SK-N-SH treated with all-trans-retinoic acid at 6 μM for 48 hours (cell line): Measurements from ENCODE around the gene NOP10.
"Not testable (repeated sequence)": the region's sequence is repeated elsewhere in the genome, so short reads cannot be mapped to it uniquely, and the experiment has no call there.

ENCODE experiments used
- ATAC-seq: fragments of 200-7000 bp; cut with Tn5 transposase; 3 replicates; pipeline ENCODE4 v1.9.1; 2020; ENCODE audit warnings: mild to moderate bottlenecking, moderate library complexity
- ARNTL ChIP-seq: fragments of 450-650 bp; formaldehyde crosslinking; IDR thresholded peaks from 2 replicates; pipeline ENCODE4 v1.5.0; 2020; ENCODE audit warnings: low read depth, mild to moderate bottlenecking, moderate library complexity, borderline replicate concordance
- BACH2 ChIP-seq: fragments of 250-450 bp; sonication (Bioruptor Pico); IDR thresholded peaks from 2 replicates; pipeline ENCODE4 v1.9.0; 2021; ENCODE audit warnings: mild to moderate bottlenecking, borderline replicate concordance
- CSDC2 ChIP-seq: fragments of 250-450 bp; sonication (Bioruptor Pico); IDR thresholded peaks from 2 replicates; pipeline ENCODE4 v1.5.0; 2020; ENCODE audit warnings: mild to moderate bottlenecking, moderate library complexity
- ESRRG ChIP-seq: fragments of 250-450 bp; sonication (Bioruptor Pico); IDR thresholded peaks from 2 replicates; pipeline ENCODE4 v1.6.1; 2021; ENCODE audit warnings: mild to moderate bottlenecking
- GLIS3 ChIP-seq: fragments of 250-450 bp; sonication (Bioruptor Pico); IDR thresholded peaks from 2 replicates; pipeline ENCODE4 v1.5.0; 2020; ENCODE audit warnings: mild to moderate bottlenecking, moderate library complexity
- ISL1 ChIP-seq: fragments of 250-450 bp; sonication (Bioruptor Pico); IDR thresholded peaks from 2 replicates; pipeline ENCODE4 v2.1.2; 2022; ENCODE audit warnings: mild to moderate bottlenecking, moderate library complexity
- OSR1 ChIP-seq: fragments of 250-450 bp; sonication (Bioruptor Pico); IDR thresholded peaks from 2 replicates; pipeline ENCODE4 v1.8.0; 2022; ENCODE audit warnings: moderate library complexity, mild to moderate bottlenecking, inconsistent platforms
- PPARA ChIP-seq: fragments of 250-450 bp; sonication (Bioruptor Pico); IDR thresholded peaks from 2 replicates; pipeline ENCODE4 v1.5.0; 2020; ENCODE audit warnings: mild to moderate bottlenecking, borderline replicate concordance
- RARB ChIP-seq: fragments of 250-450 bp; sonication (Bioruptor Pico); IDR thresholded peaks from 2 replicates; pipeline ENCODE4 v1.8.0; 2021; ENCODE audit warnings: mild to moderate bottlenecking, moderate library complexity
- SNAI2 ChIP-seq: fragments of 250-450 bp; sonication (Bioruptor Pico); IDR thresholded peaks from 2 replicates; pipeline ENCODE4 v1.5.0; 2020; ENCODE audit warnings: mild to moderate bottlenecking, moderate library complexity
- TCF4 ChIP-seq: fragments of 250-450 bp; sonication (Bioruptor Pico); IDR thresholded peaks from 2 replicates; pipeline ENCODE4 v1.8.0; 2021; ENCODE audit warnings: mild to moderate bottlenecking, moderate library complexity, borderline replicate concordance
- TOX ChIP-seq: fragments of 250-450 bp; sonication (Bioruptor Pico); IDR thresholded peaks from 2 replicates; pipeline ENCODE4 v1.8.0; 2021; ENCODE audit warnings: mild to moderate bottlenecking, moderate library complexity, borderline replicate concordance
- ZC3H10 ChIP-seq: fragments of 250-450 bp; sonication (Bioruptor Pico); IDR thresholded peaks from 2 replicates; pipeline ENCODE4 v1.5.1; 2021; ENCODE audit warnings: mild to moderate bottlenecking, moderate library complexity
- ZFP3 ChIP-seq: fragments of 250-450 bp; sonication (Bioruptor Pico); IDR thresholded peaks from 2 replicates; pipeline ENCODE4 v1.5.0; 2020; ENCODE audit warnings: mild to moderate bottlenecking, moderate library complexity
- ZNF565 ChIP-seq: fragments of 450-650 bp; formaldehyde crosslinking; conservative IDR thresholded peaks from 2 replicates; pipeline ENCODE4 v1.5.0; 2020; ENCODE audit warnings: low read depth, mild to moderate bottlenecking, moderate library complexity
- ZNF70 ChIP-seq: fragments of 450-650 bp; formaldehyde crosslinking; IDR thresholded peaks from 2 replicates; pipeline ENCODE4 v1.5.0; 2020; ENCODE audit warnings: mild to moderate bottlenecking, moderate library complexity
- ZNF8 ChIP-seq: fragments of 450-650 bp; formaldehyde crosslinking; IDR thresholded peaks from 2 replicates; pipeline ENCODE4 v1.5.0; 2020; ENCODE audit warnings: mild to moderate bottlenecking, moderate library complexity
- TF ChIP-seq, protein P1 (sequence below): fragments of 250-450 bp; sonication (Bioruptor Pico); IDR thresholded peaks from 2 replicates; pipeline ENCODE4 v1.5.1; 2020; ENCODE audit warnings: low read depth, mild to moderate bottlenecking, moderate library complexity
- TF ChIP-seq, protein P2 (sequence below): fragments of 250-450 bp; sonication (Bioruptor Pico); IDR thresholded peaks from 2 replicates; pipeline ENCODE4 v1.5.1; 2021; ENCODE audit warnings: mild to moderate bottlenecking, moderate library complexity
- TF ChIP-seq, protein P3 (sequence below): fragments of 250-450 bp; sonication (Bioruptor Pico); IDR thresholded peaks from 2 replicates; pipeline ENCODE4 v1.8.0; 2020; ENCODE audit warnings: mild to moderate bottlenecking, moderate library complexity, borderline replicate concordance
- TF ChIP-seq, protein P4 (sequence below): fragments of 250-450 bp; sonication (Bioruptor Pico); IDR thresholded peaks from 2 replicates; pipeline ENCODE4 v1.5.0; 2020; ENCODE audit warnings: mild to moderate bottlenecking, moderate library complexity
- TF ChIP-seq, protein P5 (sequence below): fragments of 250-450 bp; sonication (Bioruptor Pico); IDR thresholded peaks from 2 replicates; pipeline ENCODE4 v1.8.0; 2021; ENCODE audit warnings: low read depth, mild to moderate bottlenecking, moderate library complexity, borderline replicate concordance

Gene NOP10

DNA sequence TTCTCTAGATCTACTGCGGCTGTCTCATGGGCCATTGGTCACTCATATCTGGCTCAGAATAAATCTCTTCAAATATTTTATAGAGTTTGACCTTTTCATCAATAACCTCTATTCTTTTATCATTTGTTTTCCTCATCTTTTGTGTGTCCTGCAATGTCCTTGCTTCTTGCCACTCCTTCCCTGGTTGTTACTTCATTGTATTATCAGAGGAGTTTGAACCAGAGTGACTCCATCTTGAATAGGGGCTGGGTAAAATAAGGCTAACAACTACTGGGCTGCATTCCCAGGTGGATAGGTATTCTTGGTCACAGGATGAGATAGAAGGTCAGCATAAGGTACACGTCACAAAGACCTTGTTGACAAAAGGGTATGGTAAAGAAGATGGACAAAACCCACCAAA is 33.9 kb upstream of the NOP10 start:
- no peak for ATAC-seq
- TF ChIP-seq ZNF70 (CRISPR knock-in tag) (no peak), ARNTL (CRISPR knock-in tag) (no peak), RARB (no peak), PPARA (no peak), OSR1 (CRISPR knock-in tag) (no peak), ZNF8 (no peak), ZFP3 (no peak), CSDC2 (CRISPR knock-in tag) (no peak)
- TF ChIP-seq, protein P1, sequence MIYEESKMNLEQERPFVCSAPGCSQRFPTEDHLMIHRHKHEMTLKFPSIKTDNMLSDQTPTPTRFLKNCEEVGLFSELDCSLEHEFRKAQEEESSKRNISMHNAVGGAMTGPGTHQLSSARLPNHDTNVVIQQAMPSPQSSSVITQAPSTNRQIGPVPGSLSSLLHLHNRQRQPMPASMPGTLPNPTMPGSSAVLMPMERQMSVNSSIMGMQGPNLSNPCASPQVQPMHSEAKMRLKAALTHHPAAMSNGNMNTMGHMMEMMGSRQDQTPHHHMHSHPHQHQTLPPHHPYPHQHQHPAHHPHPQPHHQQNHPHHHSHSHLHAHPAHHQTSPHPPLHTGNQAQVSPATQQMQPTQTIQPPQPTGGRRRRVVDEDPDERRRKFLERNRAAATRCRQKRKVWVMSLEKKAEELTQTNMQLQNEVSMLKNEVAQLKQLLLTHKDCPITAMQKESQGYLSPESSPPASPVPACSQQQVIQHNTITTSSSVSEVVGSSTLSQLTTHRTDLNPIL: no peak
- TF ChIP-seq, protein P2, sequence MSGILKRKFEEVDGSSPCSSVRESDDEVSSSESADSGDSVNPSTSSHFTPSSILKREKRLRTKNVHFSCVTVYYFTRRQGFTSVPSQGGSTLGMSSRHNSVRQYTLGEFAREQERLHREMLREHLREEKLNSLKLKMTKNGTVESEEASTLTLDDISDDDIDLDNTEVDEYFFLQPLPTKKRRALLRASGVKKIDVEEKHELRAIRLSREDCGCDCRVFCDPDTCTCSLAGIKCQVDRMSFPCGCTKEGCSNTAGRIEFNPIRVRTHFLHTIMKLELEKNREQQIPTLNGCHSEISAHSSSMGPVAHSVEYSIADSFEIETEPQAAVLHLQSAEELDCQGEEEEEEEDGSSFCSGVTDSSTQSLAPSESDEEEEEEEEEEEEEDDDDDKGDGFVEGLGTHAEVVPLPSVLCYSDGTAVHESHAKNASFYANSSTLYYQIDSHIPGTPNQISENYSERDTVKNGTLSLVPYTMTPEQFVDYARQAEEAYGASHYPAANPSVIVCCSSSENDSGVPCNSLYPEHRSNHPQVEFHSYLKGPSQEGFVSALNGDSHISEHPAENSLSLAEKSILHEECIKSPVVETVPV (CRISPR knock-in tag): no peak

DNA sequence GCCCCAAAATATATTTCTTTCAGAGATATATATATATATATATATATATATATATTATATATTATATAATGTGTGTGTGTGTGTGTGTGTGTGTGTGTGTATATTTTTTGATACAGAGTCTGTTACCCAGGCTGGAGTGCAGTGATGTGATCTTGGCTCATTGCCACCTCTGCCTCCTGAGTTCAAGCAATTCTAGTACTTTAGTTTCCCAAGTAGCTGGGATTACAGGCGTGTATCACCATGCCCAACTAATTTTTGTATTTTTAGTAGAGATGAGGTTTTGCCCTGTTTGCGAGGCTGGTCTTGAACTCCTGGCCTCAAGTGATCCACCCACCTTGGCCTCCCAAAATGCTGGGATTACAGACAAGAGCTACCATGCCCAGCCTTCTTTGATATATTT is 32.6 kb upstream of the NOP10 start:
- not testable (repeated sequence) for ATAC-seq

DNA sequence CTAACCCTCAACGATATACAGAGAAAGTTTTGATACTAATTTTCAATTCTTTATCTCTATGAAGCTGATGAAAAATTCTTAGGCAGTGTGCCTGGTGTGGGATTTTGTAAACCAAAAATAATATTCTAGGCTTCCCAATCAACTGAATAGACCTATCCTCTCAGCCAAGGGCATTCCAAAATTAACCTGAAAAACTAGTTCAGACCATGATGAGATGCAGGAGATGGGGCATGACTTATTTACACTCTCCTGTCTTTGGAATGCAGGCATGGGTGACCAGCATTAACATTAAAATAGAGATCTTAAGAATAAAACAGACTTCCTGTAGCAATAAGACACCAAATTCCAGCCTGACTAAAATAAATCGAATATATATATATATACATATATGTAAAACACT is 31.9 kb upstream of the NOP10 start:
- TF ChIP-seq ZNF565 (CRISPR knock-in tag) (no peak), ISL1 (CRISPR knock-in tag) (no peak), ZNF8 (no peak)
- no peak for ATAC-seq

DNA sequence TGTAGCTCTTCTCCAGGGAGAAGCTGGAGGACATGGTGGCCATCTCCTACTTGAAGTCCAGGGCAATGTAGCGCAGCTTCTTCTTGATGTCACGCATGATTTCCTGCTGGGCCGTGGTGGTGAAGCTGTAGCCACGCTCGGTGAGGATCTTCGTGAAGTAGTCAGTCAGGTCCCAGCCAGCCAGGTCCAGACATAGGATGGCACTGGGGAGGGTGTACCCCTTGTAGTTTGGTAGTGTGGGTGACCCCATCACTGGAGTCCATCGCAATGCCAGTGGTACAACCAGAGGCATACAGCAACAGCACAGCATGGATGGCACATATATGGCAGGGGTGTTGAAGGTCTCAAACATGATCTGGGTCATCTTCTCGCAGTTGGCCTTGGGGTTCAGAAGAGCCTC is 31.0 kb upstream of the NOP10 start:
- ATAC-seq: no peak
- no peak for TF ChIP-seq ZC3H10 (CRISPR knock-in tag)

DNA sequence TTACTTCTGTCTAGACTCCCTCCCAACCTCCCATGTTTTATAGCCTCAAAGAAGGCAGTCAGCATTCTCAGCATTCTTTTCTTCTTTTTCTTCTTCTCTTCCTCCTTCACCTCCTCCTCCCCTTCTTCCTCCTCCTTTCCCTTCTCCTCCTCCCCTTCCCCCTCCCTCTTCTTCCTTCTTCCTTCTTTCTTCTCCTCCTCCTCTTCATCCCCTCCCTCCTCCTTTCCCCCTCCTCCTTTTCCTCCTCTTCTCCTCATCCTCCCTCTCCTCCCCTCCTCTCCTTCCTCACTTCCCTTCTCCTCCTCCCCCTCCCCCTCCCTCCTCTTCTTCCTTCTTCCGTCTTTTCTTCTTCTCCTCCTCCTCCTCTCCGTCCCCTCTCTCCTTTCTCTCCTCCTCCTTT is 27.7 kb upstream of the NOP10 start:
- no peak for ATAC-seq
- TF ChIP-seq TCF4 (CRISPR knock-in tag) (no peak), ISL1 (CRISPR knock-in tag) (no peak), CSDC2 (CRISPR knock-in tag) (no peak), ZC3H10 (CRISPR knock-in tag) (no peak), BACH2 (CRISPR knock-in tag) (no peak), PPARA (no peak), RARB (no peak)
- TF ChIP-seq, protein P1: no peak

DNA sequence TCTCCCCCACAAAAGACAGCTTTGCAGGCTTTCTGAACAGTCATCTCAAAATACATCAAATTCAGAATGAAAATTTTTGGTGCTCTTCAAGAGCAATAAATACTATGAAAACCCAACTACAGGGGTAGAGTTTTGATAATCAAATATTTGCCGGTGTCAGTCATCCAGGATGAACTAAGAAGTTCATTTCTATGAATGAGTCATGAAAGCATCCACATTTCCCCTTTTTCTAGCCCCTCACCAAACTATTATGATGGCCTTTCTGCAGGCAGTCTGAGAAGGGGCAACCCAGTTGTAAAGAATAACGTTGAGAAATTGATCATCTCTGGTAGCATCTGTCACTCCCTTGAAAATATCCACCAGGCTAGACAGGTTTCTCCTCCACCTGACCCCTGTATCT is 27.2 kb upstream of the NOP10 start:
- ATAC-seq: no peak
- no peak for TF ChIP-seq ESRRG
- TF ChIP-seq, protein P3, sequence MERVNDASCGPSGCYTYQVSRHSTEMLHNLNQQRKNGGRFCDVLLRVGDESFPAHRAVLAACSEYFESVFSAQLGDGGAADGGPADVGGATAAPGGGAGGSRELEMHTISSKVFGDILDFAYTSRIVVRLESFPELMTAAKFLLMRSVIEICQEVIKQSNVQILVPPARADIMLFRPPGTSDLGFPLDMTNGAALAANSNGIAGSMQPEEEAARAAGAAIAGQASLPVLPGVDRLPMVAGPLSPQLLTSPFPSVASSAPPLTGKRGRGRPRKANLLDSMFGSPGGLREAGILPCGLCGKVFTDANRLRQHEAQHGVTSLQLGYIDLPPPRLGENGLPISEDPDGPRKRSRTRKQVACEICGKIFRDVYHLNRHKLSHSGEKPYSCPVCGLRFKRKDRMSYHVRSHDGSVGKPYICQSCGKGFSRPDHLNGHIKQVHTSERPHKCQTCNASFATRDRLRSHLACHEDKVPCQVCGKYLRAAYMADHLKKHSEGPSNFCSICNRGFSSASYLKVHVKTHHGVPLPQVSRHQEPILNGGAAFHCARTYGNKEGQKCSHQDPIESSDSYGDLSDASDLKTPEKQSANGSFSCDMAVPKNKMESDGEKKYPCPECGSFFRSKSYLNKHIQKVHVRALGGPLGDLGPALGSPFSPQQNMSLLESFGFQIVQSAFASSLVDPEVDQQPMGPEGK (CRISPR knock-in tag): no peak
- TF ChIP-seq ZFP3: no peak
- TF ChIP-seq, protein P4, sequence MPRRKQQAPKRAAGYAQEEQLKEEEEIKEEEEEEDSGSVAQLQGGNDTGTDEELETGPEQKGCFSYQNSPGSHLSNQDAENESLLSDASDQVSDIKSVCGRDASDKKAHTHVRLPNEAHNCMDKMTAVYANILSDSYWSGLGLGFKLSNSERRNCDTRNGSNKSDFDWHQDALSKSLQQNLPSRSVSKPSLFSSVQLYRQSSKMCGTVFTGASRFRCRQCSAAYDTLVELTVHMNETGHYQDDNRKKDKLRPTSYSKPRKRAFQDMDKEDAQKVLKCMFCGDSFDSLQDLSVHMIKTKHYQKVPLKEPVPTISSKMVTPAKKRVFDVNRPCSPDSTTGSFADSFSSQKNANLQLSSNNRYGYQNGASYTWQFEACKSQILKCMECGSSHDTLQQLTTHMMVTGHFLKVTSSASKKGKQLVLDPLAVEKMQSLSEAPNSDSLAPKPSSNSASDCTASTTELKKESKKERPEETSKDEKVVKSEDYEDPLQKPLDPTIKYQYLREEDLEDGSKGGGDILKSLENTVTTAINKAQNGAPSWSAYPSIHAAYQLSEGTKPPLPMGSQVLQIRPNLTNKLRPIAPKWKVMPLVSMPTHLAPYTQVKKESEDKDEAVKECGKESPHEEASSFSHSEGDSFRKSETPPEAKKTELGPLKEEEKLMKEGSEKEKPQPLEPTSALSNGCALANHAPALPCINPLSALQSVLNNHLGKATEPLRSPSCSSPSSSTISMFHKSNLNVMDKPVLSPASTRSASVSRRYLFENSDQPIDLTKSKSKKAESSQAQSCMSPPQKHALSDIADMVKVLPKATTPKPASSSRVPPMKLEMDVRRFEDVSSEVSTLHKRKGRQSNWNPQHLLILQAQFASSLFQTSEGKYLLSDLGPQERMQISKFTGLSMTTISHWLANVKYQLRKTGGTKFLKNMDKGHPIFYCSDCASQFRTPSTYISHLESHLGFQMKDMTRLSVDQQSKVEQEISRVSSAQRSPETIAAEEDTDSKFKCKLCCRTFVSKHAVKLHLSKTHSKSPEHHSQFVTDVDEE (CRISPR knock-in tag): no peak
- TF ChIP-seq, protein P5, sequence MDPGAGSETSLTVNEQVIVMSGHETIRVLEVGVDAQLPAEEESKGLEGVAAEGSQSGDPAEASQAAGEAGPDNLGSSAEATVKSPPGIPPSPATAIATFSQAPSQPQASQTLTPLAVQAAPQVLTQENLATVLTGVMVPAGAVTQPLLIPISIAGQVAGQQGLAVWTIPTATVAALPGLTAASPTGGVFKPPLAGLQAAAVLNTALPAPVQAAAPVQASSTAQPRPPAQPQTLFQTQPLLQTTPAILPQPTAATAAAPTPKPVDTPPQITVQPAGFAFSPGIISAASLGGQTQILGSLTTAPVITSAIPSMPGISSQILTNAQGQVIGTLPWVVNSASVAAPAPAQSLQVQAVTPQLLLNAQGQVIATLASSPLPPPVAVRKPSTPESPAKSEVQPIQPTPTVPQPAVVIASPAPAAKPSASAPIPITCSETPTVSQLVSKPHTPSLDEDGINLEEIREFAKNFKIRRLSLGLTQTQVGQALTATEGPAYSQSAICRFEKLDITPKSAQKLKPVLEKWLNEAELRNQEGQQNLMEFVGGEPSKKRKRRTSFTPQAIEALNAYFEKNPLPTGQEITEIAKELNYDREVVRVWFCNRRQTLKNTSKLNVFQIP (CRISPR knock-in tag): no peak
- TF ChIP-seq CSDC2 (CRISPR knock-in tag): no peak
- TF ChIP-seq TOX (CRISPR knock-in tag): no peak
- TF ChIP-seq OSR1 (CRISPR knock-in tag): no peak
- TF ChIP-seq ARNTL (CRISPR knock-in tag): no peak
- TF ChIP-seq GLIS3 (CRISPR knock-in tag): no peak
- TF ChIP-seq ZNF70 (CRISPR knock-in tag): no peak
- TF ChIP-seq ZC3H10 (CRISPR knock-in tag): no peak
- TF ChIP-seq RARB: no peak
- no peak for TF ChIP-seq SNAI2 (CRISPR knock-in tag)
- TF ChIP-seq, protein P2 (CRISPR knock-in tag): no peak
- TF ChIP-seq ISL1 (CRISPR knock-in tag): no peak
- TF ChIP-seq ZNF565 (CRISPR knock-in tag): no peak
